GM04503 (cell line): ENCODE data around the gene RND1.
A peak's percentile ranks its signal among the peaks of the same experiment; 100 is the strongest.

Experiments used
- DNase-seq: peaks from one replicate; pipeline ENCODE4 v3.0.0-alpha.2; 2012; ENCODE audit warnings: low read depth

RND1 gene

DNA sequence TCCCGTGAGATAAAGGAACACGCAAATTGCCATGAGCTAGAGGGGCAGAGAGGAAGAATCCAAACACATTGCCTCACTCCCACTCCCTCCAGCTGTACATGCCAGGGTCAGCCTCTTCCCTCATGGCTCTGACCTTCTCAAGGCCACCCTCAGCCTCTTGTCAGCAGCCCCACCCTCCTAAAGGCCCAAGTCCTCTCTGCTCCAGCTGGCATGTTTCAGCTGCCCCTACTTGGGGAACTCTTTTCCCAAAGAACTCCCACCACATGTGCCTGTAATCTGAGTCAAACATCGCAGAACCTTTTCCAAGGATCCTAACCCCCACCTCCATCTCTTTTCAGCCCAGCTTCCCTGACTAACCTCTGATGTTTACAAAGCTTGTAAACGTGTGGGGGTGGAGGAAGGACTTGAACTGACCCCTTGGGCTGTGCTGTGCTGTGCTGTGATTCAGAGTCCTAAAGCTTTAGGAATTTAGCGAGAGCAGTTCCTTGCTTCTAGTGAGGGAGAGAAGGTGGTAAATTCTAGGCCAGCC, 54.7 kb downstream of the RND1 start:
- peak; percentile 65 for DNase-seq

DNA sequence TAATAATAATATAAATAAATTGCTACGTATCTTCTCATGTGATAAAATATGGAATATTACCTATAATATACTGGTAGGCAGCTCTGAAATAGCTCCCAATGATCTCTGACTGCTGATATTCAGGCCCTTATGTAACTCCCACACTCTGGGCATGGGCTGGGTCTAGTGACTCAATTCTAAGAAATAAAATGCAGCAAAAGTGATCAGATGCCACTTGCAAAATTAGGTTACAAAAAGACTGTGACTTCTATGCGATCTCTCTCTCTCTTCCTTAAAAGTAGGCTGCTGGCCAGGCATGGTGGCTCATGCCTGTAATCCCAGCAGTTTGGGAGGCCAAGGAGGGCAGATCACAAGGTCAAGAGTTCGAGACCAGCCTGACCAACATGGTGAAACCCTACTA, 57.7 kb downstream of the RND1 start:
- DNase-seq: no peak
